ENCODE measurements around the gene METTL26. TPM values are rescaled to one million over a fixed set of nuclear protein-coding genes. Genes with fewer than 3 reads are reported as not detected.

Gene METTL26
- total and polyA plus RNA-seq, 2 of the 8 experiments (the other 6 are each of a cell fraction or from before 2014, with no cell fraction given), result 100 to 186 TPM

GRCh38 chr16:654034-654433 is 17.9 kb upstream of the METTL26 start:
- FAIRE-seq, result no peak
- Histone ChIP-seq H3K23me2 (ENCODE audit: low read depth, low read length) (peaks cover 2% of the 10 kb centered on the region; the same call in 1 of the 2 replicates), H3K9ac (replicated peaks in 1 of 4; ENCODE audit: extremely low read depth in 1 of 4, low read depth in 3 of 4, low read length in 3 of 4) (no peak overlapping the region), H3K18ac (ENCODE audit: extremely low read depth, low read length) (no peak overlapping the region), H2BK12ac (ENCODE audit: low read depth, low read length) (no peak overlapping the region), H3K27me3 (replicated peaks in 1 of 4; ENCODE audit: control insufficient read depth in 3 of 4, extremely low read depth in 1 of 4, insufficient read depth in 3 of 4, low read length in 3 of 4) (no peaks in the 10 kb centered on the region), H2BK20ac (ENCODE audit: low read length) (no peak overlapping the region), H4K8ac (ENCODE audit: extremely low read depth, insufficient read depth, low read length) (no peak overlapping the region), H3K79me1 (ENCODE audit: low read depth, low read length) (no peaks in the 10 kb centered on the region), H3K27ac (ENCODE audit: low read depth, low read length) (no peak overlapping the region), H3K23ac (ENCODE audit: insufficient read length) (no peak overlapping the region), H3K14ac (ENCODE audit: insufficient read length) (no peak overlapping the region), H4K91ac (replicated peaks; ENCODE audit: insufficient read length, low read length) (no peak overlapping the region), H2BK120ac (replicated peaks; ENCODE audit: low read depth, low read length) (no peak overlapping the region), H2AK5ac (ENCODE audit: low read depth, low read length) (no peak overlapping the region), H4K5ac (ENCODE audit: insufficient read length, low read depth, low read length) (no peak overlapping the region), H2BK15ac (ENCODE audit: low read length) (no peak overlapping the region), H3K4me1 (replicated peaks in 1 of 4; ENCODE audit: control insufficient read depth in 3 of 4, insufficient read depth in 4 of 4, low read length in 3 of 4) (peaks cover 0 to 2% (median under 1%) of the 10 kb centered on the region in 4 experiments; a peak in 2 of 7 replicates), H3K4me3 (ENCODE audit: extremely low read depth in 1 of 4, insufficient read depth in 2 of 4, low read depth in 3 of 4, low read length in 4 of 4) (no peak overlapping the region), H3K4me2 (ENCODE audit: insufficient read depth in 1 of 2, low read depth in 2 of 2, low read length in 2 of 2) (no peak overlapping the region), H3K9me3 (ENCODE audit: insufficient read depth in 2 of 2, low read depth in 1 of 2, low read length in 1 of 2) (no peaks in the 10 kb centered on the region), H3K56ac (replicated peaks; ENCODE audit: insufficient read length, low read depth, low read length) (no peak overlapping the region), H3K4ac (replicated peaks; ENCODE audit: insufficient read length, low read depth, low read length) (no peak overlapping the region), H3K36me3 (ENCODE audit: control insufficient read depth in 2 of 4, insufficient read depth in 4 of 4, low read length in 3 of 4) (peaks cover 0 to 44% (median 2%) of the 10 kb centered on the region in 4 experiments; a peak in 3 of 8 replicates), H3K79me2 (ENCODE audit: control insufficient read depth in 1 of 2, insufficient read depth in 2 of 2, low read length in 2 of 2) (no peaks in the 10 kb centered on the region), H4K20me1 (replicated peaks in 1 of 2; ENCODE audit: control insufficient read depth in 1 of 2, insufficient read depth in 2 of 2, low read length in 2 of 2) (peaks cover 0 to 2% of the 10 kb centered on the region in 2 experiments), H2AFZ (ENCODE audit: low read length) (no peak overlapping the region), H2BK5ac (ENCODE audit: low read depth, low read length) (no peak overlapping the region)
- ChIA-PET POLR2A (ENCODE audit: partially characterized antibody) (interaction anchor here (0.5 to 0.7 kb wide), 3 partner anchors 9 to 66 kb away, joined by 3 read pairs; no protein-coding TSS in a partner anchor), CTCF (ENCODE audit: partially characterized antibody) (interaction anchor here (0.5 to 7.9 kb wide), 7 partner anchors 10 to 78 kb away, joined by 3 to 104 read pairs (median 3); partner anchors contain the start of gene RHOT2)
- 91% methylated on average over 11 of the region's 12 CpGs; no CpG with 5 or more reads in 1 of the 2 experiments for WGBS, 2 experiments (ENCODE audit: extremely low coverage in 1 of 2, insufficient coverage in 1 of 2, insufficient read length in 1 of 2, insufficient replicate concordance in 2 of 2, low coverage in 1 of 2, low lambda C conversion rate in 2 of 2, missing lambda C conversion rate in 1 of 2)
- DNase-seq (ENCODE audit: low read depth in 1 of 2, low spot score in 2 of 2), result no peak
- no peak for TF ChIP-seq JUND (IDR thresholded peaks at IDR 0.05; ENCODE audit: low read length)
- TF ChIP-seq EZH2 (IDR thresholded peaks at IDR 0.05; ENCODE audit: low read depth, low read length, severe bottlenecking), result no peak
- TF ChIP-seq CBX5 (IDR thresholded peaks at IDR 0.05; ENCODE audit: low read depth, low read length), result no peak
- no peak for TF ChIP-seq EGR1 (IDR thresholded peaks at IDR 0.05; ENCODE audit: borderline replicate concordance, low read depth, low read length)

Data from H1 (cell line).